Psoas muscle (tissue), 8 donors: ENCODE data around the gene ALDH3A2. TPM values are rescaled to one million over a fixed set of nuclear protein-coding genes. Genes with fewer than 3 reads are reported as not detected.
A peak's percentile ranks its signal among the peaks of the same experiment; 100 is the strongest.

Experiments
- ATAC-seq, 4 donors: fragments of 200-7000 bp; cut with Tn5 transposase; one replicate each; pipeline ENCODE4 v1.9.1; 2020; ENCODE audit warnings: moderate library complexity in 3 of 4, mild to moderate bottlenecking in 2 of 4
- DNase-seq, 2 donors: peaks; one replicate each; pipeline ENCODE4 v3.0.0-alpha.2; 2020
- H3K27ac ChIP-seq: fragments of 200-600 bp; one replicate; pipeline ENCODE4 v1.8.0; 2022
- H3K27me3 ChIP-seq, 3 donors: fragments of 200-600 bp in 1 of 3; one replicate each; pipeline versions ENCODE4 v1.6.1 to v1.8.0; 2013 to 2022; ENCODE audit warnings: low read length in 2 of 3, mild to moderate bottlenecking in 2 of 3, moderate library complexity in 1 of 3; ENCODE audit not compliant: insufficient read depth in 3 of 3
- H3K36me3 ChIP-seq, 2 donors: fragments of 200-600 bp in 1 of 2; one replicate each; pipeline versions ENCODE4 v1.6.1 to v1.8.0; 2013 to 2022; ENCODE audit warnings: low read depth in 1 of 2, mild to moderate bottlenecking in 1 of 2, moderate library complexity in 1 of 2; ENCODE audit not compliant: insufficient read depth in 1 of 2
- H3K4me1 ChIP-seq: fragments of 200-600 bp; one replicate; pipeline ENCODE4 v1.8.0; 2022
- H3K4me3 ChIP-seq: fragments of 200-600 bp; one replicate; pipeline ENCODE4 v1.8.0; 2022; ENCODE audit warnings: mild to moderate bottlenecking
- H3K9me3 ChIP-seq: fragments of 200-600 bp; one replicate; pipeline ENCODE4 v1.8.0; 2022
- CTCF ChIP-seq: fragments of 200-600 bp; IDR thresholded peaks from one replicate; pipeline ENCODE4 v1.8.0; 2022; ENCODE audit warnings: antibody characterized with exemption
- WGBS, 3 donors: extraction: QIAGEN DNeasy Blood & Tissue Kit; methylation state at CpG; one replicate each; pipeline versions ENCODE4 v1.1.6 to v1.1.7; 2013; 5-methylcytosine and 5-hydroxymethylcytosine counted together
- intact Hi-C, 2 donors: fragments of 100-400 bp; cut with DNase I; formaldehyde crosslinking; loops; one replicate each; pipeline versions ENCODE4 v1.11.0 to v1.14.2; 2022
- polyA plus RNA-seq, 3 donors: library from polyadenylated mRNA; stranded (reverse); fragments of 200-250 nt; gene quantifications; one replicate each; pipeline ENCODE4 v1.2.3, GENCODE V29; 2013
- total RNA-seq, 4 donors: library from RNA; stranded (reverse); fragmentation: NEBNext Ultra II Directional in 2 of 4; extraction: Animal tissue kit (Norgen Biotek cat#: 25700) in 2 of 4; gene quantifications; one replicate each; pipeline versions ENCODE4 v1.2.1 to v1.2.4, GENCODE V29; 2021 to 2023
- donor health status: healthy with polysubstance abuse.
- donor health status: DM: no; HTN: no; CAD: no; lungs with moderate emphysema.
- donor health status: Bipolar disorder and iron deficiency.
- donor health status: healthy.
- donor health status: DM: yes; HTN: yes; CAD: no.
- donor health status: DM: no; HTN: no; CAD: no.
- donor health status: DM: no; HTN: no; CAD: no.
- donor health status: DM: yes; HTN: yes; CAD: no.

Gene ALDH3A2
- total and polyA plus RNA-seq, 7 donors = 32.9 to 229 (median 78.1) TPM

DNA sequence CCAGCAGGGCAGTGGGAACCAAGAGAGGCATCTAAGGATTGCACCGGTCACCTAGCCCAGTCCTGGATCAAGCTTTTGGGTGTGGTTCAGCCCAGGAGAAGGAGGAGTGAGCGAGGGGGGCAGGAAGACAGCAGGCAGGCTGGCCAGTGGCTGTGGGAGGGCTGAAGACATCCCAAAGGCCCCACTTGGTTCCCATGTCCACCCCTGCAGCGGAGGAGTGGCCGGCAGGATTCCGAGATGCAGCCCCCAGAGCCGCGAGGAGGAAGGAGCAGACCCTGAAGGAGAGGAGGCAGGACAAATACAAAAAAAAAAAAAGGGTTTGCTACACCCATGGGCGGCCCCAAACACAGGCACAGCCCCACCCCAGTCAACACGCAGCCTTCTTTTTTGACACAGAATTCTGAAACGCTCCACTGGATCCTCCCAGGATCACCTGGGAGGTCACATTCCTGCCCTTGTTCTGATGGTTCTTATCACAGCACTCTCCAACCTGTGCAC lies 68.9 kb downstream of the ALDH3A2 start:
- DNase-seq (no peak), ATAC-seq (no peak)
- Histone ChIP-seq H3K36me3 (no peaks in the 10 kb centered on the region), H3K27ac (no peak overlapping the region), H3K27me3 (no peaks in the 10 kb centered on the region), H3K4me1 (peaks cover 3% of the 10 kb centered on the region), H3K9me3 (no peaks in the 10 kb centered on the region), H3K4me3 (no peak overlapping the region)
- TF ChIP-seq CTCF = no peak
- intact Hi-C loops = no loop called here
- WGBS, 3 donors = 87 to 90% (median 89%) methylated on average over 10 of the region's 10 CpGs

DNA sequence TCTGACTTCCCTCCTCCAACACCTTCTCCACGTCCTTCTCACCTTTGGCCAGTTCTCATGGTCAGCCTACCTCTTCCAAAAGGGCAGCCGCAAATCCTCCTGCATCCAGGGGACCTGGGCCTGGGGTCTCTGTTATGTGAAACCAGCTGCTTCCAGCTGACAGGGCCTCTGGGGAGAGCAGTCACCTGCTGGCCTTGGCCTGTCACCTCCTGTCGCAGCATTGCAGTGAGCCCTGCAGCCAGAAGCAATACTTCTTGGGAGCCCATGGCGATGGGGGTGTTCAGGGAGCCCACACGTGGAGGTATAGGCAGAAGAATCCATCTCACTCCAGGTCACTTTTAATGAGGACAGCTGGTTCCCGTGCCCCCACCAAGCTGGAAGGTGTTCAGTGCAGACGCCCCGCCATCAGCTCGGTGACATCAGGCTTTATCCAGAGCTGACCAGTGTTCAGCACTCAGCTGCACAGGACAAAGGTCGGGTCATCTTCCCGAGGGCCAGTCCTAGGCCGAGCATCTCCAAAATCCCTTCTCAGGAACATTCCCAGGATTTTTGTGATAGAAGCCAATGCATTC lies 69.6 kb downstream of the ALDH3A2 start:
- Histone ChIP-seq H3K27ac (no peak overlapping the region), H3K4me1 (peaks cover 3% of the 10 kb centered on the region), H3K27me3 (no peaks in the 10 kb centered on the region), H3K36me3 (no peaks in the 10 kb centered on the region), H3K4me3 (no peak overlapping the region), H3K9me3 (no peaks in the 10 kb centered on the region)
- no peak for DNase-seq
- intact Hi-C loops = no loop called here
- 77 to 84% (median 80%) methylated on average over 12 of the region's 12 CpGs for WGBS, 3 donors
- no peak for ATAC-seq
- no peak for TF ChIP-seq CTCF

- Histone ChIP-seq H3K4me3 (no peak overlapping the region), H3K4me1 (peaks cover 4% of the 10 kb centered on the region), H3K36me3 (no peaks in the 10 kb centered on the region), H3K9me3 (no peaks in the 10 kb centered on the region), H3K27me3 (no peaks in the 10 kb centered on the region), H3K27ac (no peak overlapping the region)
- TF ChIP-seq CTCF = peak; percentile 14
- ATAC-seq = no peak
- 74 to 83% (median 79%) methylated on average over 18 of the region's 18 CpGs for WGBS, 3 donors
- intact Hi-C loops = no loop called here
- DNase-seq = peak in 1 of 2 donors; percentile 44
These were observed 70.2 kb downstream of the ALDH3A2 start for GRCh38 chr17:19718613-19719354.

DNA sequence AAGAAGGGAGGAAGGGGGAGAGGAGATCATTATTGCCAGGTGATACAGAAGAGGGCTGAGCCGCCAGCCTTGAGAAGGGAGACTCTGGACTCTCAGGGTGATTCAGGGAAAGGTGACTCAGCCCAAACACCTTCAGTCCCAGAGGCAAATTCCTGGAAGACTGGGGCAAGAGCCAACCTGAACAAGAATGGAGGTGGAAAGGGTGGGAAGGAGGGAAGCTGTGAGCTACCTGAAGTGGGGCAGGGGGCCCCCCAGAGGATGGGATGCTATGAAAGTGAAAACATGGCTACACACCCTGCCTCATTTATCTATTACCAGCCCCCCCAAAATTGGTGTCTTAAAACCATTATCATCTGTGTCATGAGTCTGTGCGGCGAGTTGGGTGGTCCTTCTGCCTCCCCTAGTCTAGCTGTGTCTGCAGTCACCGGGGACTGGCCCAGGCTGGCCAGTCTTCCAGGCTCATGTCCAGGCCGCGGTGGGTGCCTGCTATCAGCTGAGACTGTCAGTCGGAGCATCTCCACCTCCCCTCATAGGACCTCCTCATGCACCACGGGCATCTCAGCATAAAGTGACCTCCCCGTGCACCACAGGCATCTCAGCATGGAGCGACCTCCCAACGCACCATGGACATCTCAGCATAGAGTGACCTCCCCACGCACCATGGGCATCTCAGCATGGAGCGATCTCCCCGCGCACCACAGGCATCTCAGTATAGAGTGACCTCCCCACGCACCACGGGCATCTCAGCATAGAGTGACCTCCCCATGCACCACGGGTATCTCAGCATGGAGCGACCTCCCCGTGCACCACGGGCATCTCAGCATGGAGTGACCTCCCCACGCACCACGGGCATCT lies 71.0 kb downstream of the ALDH3A2 start:
- intact Hi-C loops = no loop called here
- DNase-seq = peak in 1 of 2 donors; percentile 28
- WGBS, 3 donors = 91 to 93% (median 92%) methylated on average over 23 of the region's 23 CpGs
- Histone ChIP-seq H3K4me1 (peaks cover 12% of the 10 kb centered on the region), H3K4me3 (no peak overlapping the region), H3K27me3 (no peaks in the 10 kb centered on the region), H3K9me3 (no peaks in the 10 kb centered on the region), H3K27ac (no peak overlapping the region), H3K36me3 (no peaks in the 10 kb centered on the region)
- TF ChIP-seq CTCF = no peak
- ATAC-seq = no peak
